HG02588 (cell line): ENCODE data around the gene METTL8.
A peak's percentile ranks its signal among the peaks of the same experiment; 100 is the strongest.

Experiments used
- ATAC-seq: cut with Tn5 transposase; IDR thresholded peaks from one replicate; pipeline ENCODE4 v1.9.1; 2021; ENCODE audit warnings: mild to moderate bottlenecking, moderate library complexity; ENCODE audit not compliant: unreplicated experiment

The METTL8 gene, protein sequence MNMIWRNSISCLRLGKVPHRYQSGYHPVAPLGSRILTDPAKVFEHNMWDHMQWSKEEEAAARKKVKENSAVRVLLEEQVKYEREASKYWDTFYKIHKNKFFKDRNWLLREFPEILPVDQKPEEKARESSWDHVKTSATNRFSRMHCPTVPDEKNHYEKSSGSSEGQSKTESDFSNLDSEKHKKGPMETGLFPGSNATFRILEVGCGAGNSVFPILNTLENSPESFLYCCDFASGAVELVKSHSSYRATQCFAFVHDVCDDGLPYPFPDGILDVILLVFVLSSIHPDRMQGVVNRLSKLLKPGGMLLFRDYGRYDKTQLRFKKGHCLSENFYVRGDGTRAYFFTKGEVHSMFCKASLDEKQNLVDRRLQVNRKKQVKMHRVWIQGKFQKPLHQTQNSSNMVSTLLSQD

DNA sequence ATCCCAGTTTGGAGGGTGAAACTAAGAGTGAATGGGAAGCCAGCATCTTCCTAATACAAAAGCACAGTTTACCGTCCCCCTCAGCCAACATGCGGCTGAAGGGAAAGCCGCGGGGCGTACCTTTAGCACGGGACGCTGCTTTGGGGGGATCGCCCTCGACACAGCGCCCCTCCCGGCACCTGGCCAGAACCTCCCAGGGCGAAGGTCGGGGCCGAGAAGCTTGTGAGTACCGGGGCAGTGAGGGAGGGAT lies at the start of gene METTL8:
Gene METTL8 (minus strand): TSS at position 228 of the 250 bp plus-strand sequence. CDS start 41,805 bp downstream, outside the sequence.
- ATAC-seq, result no peak

DNA sequence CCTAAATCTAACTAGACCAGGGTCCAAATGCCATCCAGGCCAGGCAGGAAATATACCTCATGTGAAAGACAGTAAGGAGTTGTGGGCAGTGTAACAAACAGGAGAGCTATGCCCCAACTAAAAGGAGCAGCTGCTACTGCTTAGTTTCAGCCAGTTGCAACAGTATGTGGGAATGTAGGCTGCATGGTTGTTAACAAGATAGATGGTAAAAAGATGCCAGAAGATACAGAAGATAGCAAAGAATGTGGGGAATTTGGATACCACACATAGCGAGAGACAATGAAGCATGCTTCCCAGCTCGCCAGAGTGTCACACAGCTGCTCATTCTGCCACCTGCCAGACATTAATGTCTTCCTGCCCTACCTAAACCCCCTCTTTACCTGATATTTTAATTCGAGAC lies 49.1 kb upstream of the METTL8 start:
- no peak for ATAC-seq

DNA sequence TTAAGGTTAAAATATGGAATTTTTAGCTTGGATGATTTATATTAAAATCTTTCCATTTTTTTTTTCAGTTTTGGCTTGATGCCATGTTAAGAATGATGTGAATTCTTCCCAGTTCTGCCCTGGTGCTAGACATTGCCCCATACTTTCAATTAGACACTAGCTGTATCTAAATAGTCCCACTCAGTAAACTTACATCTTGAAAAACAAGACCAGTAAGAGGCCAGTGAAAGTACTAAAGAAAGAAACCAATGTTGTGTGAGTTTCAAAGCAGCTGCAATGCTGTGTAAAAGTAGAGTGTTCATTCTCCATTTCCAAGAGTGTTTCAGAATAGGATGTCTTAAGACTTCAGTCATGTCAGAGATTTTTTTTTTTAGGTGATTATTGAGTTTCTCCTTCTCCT lies 48.5 kb upstream of the METTL8 start:
- ATAC-seq, result peak; percentile 46

DNA sequence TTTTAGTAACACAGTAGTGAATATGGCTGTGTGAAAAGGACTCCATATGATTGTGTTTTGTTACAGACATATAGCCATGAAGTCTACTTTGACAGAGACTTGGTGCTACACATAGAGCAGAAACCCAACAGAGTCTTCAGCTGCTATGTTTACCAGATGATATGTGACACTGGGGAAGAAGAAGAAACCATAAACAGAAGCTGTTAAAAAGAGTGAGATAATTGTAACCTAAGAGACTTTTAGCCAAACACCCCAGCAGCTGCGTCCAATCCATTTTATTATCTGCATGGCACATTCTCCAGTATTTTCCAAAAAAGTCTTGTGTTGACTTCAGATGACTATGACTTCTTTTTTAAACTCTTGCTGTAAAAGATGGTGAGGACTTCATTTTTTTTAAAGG lies 47.1 kb upstream of the METTL8 start:
- ATAC-seq, result no peak

DNA sequence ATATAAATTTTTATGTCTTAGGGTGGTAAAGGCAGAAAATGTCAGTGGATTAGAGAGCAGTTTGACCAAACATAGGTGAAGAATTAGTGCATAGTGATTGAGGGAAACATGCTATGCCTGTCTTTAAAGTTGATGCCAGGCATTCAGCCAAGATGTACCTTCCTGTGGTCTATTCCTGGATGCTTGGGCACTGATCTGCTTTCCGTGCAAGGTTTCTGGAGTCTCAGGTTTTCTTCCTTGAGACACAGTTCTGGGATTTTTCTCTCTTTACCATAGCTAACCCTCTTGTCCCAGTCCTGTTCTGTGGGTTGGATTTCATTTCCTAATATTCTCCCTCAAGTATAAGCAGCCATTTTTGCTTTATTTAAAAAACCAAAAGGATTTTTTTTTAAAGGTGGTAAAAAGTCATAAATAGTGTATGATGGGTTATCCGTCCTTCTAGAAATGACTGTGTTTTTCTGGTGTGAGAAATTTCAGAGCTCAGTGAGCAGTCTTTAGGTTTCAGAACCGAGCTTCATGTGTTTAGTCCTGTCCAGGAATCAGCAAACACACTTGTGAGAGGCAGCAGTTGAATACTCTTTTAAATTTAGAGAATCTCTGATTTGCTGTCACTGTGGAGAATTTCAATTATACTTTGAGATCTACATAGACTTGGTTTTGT lies 45.5 kb upstream of the METTL8 start:
- ATAC-seq, result peak; percentile 75

DNA sequence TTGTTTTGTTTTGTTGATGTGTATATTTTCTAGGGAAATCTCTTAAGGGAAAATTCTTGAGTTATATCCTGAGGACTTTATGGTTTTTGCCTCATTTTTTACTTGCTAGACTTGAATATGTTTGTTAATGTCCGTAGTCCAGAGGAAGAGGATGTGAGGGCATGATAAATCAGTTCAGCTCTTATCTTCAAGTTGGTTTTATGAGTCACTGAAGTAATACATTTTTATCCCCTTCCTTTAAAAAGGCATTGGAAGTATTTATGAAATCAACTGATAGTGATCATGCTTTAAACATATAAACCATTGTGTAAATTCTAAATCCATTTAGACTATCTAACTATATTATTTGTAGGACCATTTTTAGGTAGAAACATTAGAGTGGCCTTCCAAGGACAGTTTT lies 44.6 kb upstream of the METTL8 start:
- ATAC-seq, result no peak

DNA sequence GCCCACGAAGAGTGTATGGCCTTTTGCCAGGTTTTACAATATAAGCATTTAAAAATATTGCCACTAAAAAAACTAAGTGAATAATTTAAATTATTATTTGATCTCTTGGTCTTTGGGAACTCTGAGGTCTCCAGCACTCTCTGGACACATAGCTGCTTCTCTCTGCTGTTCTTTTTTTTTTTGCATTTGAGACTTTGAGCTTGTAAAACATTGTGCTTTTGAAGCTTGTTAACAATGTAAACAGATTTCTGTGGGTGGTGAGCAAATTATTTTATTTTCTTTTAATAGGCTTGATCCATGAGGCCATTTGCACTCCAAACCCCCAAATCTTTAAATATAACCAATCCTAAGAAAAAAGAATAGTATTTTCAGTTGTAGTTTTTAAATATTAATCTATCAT lies 42.2 kb upstream of the METTL8 start:
- no peak for ATAC-seq

DNA sequence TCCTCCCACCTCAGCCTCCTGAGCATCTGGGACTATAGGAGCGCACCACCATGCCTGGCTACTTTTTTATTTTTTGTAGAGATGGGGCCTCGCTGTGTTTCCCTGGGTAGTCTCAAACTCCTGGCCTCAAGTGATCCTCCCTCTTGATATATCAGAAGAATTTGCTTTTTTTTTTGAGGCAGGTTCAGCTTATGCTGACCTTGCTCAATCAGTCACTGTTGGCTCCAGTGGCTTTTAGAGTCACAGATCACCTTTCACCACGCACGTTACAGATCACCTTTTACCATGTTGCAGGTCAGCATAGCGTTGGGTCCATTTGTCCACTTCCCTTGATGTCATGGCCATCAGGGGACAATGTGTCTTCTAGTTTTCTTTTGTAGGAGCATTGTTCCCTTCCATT lies 36.3 kb upstream of the METTL8 start:
- no peak for ATAC-seq

DNA sequence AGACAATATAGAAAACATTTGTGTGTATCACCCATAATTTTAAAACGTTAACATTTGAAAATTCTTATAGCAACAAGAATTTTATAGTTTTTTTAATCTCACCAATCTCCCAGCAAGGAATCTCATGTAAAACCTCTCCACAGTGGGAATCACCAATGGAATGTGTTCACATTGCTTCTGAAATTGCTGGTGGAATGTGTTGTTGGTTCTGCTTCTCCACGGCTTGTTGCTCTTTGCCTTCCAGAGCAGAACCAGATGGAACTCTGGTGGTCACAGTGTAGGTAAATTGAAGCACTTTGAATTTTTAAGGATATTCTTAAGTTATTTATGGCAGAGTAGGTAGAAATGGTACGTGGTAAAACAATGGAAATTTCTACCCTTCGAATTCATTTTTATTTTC lies 35.4 kb upstream of the METTL8 start:
- no peak for ATAC-seq

DNA sequence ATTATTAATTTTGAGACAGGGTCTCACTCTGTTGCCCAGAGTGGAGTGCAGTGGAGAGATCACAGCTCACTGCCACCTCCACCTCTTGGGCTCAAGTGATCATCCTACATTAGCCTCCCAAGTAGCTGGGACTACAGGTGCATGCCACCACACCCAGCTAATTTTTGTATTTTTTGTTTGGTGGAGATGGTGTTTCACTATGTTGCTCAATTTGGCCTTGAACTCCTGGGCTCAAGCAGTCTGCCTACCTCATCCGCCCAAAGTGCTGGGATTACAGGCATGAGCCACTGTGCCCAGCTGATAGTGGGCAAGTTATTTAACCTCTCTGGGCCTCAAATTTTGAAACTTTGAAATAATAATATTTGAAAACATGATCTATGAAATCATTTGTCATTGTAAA lies 26.7 kb upstream of the METTL8 start:
- no peak for ATAC-seq

DNA sequence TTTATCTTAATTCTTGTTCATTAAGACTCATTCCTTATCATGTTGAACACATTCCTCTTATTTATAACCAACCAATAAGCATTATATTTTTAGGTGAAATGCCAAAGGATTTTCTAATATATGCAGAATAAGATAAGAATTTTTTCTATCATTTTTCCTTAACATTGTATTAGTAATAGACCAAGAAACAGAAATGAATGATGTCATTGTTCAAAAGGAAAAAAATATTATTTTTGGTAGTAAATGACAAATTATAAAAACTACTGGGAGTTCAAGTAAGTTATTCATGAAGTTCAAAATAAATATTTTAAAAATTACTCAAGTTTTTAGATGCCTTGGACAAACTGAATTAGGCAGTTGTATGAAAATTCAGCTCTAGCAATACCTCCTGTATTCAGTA lies 25.7 kb upstream of the METTL8 start:
- ATAC-seq, result no peak

DNA sequence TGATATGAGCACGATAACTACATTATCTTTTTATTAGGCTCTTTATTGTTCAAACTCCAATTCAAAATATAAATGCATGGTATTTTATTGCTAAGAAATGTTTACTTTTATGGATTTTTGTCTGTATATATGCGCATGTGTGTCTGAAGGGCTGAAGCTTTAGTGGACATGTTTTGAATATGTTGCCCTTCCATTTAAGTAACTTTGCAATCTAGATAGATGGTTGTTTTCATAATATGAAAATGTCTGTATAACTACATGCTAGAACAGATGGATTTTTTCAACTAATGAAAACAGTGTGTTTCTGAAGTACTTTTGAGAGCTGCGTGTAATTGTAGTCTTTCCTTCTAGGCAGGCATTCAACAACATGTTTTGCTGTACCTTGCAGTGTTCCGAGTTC lies 19.0 kb upstream of the METTL8 start:
- ATAC-seq, result no peak

DNA sequence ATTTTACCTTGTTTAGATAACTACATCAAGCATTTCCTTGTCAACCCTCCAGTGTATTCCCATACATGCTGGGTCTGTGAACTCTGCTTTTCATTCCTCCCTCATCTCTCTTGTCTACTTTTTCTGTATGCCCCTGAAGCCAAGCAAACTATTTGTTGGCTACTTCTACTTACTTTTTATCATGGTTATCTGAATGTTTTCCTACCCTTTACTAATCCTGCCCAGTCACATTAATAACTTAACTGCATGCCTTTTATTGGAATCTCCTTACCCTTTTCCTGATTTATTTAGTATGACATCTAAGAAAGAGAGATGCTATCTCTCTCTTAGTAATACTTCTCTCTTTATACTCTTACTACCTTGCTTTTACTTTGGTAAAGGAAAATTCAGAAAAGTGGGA lies 17.3 kb upstream of the METTL8 start:
- no peak for ATAC-seq

DNA sequence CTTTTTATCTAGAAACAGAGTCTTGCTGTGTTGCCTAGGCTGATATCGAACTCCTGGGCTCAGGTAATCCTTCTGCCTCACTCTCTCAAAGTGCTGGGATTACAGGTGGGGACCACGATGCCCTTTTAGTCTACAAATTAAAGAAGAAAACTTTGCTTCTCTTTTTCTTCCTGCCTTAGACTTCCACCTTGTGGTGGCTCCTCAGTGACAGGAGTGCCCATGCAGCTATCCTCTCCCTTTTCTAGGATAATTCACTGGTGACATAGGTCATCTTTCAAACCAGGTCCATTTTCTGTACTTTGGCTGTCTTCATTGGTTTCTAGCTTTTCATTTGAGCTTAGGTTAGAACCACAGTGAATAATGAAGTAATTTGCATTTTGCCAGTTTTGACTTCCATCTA lies 13.9 kb upstream of the METTL8 start:
- no peak for ATAC-seq

DNA sequence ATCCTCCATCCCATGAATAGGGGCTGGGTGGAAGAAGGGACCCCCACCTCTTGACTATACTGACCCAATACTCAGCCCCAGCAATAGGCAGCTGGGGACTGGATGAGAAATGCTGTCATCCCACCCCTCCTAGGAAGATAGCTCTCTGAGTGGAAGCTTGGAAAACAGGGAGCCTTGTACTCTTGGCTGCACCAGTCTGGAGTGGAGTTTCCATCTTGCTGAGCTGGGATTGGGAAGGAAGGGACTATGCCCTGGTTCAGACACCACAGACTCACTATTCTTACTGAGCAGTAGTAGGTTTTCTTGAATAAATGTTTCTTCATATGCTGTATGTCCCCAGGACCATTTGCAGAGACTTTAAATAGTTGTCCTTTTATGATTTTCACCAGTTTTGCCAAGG lies 7.7 kb upstream of the METTL8 start:
- ATAC-seq, result no peak

DNA sequence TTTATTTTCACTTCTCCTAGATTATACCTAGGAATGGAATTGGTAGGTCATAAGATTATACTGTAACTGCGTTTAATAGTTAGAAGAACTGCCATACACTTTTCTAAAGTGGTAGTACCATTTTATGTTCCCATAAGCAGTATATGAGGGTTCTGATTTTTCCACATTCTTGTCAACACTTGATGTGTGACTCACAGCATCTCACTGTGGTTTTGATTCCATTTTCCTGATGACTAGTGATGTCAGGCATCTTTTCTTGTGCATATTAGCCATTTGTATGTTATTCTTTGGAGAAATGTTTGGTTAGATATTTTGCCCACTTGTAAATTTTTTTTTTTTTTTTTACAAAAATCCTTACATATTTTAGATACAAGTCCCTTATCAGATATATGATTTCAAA lies 2.5 kb upstream of the METTL8 start:
- ATAC-seq, result no peak

DNA sequence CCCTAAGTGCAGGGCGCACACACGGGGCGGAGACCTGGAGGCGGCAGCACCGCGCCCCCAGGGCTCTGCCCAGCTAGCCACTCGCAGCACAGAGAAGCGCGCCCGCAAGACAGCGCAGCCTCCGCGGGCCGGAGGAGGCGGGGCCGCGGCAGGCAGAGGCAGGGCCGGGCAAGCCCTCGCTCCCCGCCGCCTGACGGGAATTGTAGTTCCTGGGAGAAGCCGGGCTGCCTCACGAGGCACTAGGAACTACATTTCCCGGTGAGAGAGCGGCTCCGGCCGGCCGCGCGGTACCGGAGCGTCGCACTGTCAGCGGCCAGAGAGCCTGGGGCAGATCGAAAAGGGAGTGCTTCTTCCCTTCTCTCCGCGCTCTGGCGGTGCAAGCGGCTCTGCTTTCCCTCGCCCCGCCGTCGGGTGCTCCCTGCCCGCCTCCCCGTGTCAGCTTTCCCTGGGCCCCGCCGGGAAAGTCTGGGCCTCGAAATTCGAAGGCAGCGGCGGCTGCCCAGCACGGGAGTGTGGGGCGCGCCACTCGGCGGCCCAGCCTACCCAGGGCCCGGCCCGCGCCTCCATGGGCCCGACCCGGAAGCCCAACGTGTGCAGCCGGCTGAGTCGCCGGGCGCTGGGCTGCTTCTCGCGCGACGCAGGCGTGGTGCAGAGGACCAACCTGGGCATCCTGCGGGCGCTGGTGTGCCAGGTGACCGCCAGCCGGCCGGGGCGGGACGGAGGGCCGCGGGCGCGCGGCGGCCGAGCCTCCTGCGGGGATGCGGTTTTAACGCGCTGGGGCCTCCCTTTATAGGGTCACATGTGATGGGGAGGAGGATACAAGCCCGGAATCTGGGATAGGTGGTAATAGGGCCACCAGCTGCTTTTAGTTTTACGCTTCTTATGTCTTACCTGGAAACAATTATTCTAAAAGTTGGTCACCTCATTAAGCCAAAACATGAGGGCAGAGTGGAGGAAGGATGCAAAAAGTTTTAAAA lies 511 bp upstream of the METTL8 start, which contains the start of gene DCAF17:
Gene DCAF17 (plus strand): TSS at position 214 of the 977 bp plus-strand sequence. CDS start 352 bp downstream, at position 566.
- peak; percentile 92 for ATAC-seq

DNA sequence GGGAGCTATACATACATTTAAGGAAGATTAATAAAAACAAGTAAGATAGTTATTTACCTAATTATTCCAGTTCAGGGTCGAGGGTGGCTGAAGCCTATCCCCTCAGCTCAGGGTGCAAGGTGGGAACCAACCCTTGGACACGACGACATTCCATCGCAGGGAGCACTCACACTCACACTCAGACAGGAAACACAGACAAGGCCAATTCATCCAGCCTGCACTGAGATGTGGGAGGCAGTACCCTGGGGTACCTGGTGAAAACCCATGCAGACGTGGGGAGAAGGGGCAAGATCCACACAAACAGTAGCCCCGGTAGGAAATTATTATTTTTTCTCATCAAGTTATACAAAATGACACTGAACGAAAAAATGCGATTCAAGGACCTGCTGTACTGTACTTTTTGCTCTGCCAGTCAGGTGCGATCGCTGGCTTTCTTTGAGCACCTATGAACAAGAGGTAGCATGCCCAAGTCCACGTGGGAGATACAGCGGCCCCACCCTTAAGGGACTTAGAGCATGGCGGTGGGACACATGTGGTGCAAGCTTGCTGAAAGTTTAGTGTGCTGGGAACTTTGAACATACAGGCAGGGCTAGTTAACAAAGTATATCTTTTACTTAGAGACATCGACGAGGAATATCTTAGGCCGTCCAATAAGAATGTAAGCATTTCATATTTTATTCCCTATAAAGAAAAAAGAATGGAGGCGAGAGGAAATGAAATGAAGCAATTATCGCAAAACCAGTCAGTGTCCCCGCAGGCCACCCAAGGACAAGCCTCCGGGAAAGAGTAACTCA lies 624 bp downstream of the METTL8 start:
- no peak for ATAC-seq

DNA sequence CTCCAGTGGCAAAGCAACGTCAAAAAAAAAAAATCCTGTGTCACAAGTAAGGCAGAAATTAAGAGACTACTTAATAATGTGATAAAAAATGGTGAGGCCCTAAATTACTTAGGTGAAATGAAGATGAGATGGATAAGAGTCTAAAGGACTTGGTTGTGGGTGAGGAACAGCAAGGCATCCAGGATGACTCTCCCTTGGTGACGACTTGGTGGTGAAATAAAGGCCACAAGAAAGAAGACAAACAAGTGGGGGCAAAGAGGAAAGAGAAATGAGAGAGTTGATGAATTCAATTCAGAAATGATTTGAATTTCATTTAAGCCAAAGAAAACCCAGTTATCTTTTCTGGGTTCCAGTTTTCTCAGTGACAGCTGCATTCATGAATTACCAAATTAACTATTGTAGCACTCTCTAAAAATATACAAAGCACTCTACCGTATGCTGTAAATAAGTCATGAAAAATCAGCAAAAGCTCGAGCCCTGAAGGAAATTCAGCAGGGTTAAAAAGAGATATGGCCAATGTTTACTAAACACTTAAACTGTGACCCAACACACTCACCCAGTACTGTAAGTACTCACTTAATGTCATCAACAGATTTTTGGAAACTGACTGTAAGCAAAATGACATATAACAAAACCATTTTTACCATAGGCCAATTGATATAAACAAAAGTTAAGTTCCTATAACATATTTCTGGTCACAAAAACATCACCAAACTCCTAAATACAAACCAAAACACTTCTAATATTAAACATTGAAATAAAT lies 1.4 kb downstream of the METTL8 start:
- ATAC-seq, result no peak

DNA sequence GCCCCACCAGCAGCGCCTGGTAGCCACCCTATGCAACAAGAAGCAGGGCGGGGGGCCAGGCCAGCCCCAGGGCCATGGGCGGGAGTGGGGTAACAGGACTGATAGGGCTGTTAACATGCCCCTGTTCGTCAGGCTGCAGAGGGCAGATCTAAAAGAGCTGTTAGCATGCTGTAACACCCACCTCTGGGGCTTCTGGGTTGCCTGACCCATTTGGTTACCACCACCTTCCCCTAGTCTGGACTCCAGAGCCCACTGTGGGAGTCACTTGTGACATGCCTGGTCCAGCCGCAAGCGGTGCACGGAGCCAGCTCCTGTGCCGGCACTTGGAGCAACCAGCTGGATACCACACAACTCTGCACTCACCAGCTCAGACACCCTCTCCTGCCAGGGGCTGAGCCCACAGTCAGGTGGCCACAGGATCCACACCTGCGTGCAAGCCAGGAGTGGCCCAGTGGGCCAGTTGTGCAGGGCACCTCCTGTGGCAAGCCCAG lies 2.1 kb downstream of the METTL8 start:
- ATAC-seq, result no peak
